Stimulated activated CD8-positive, alpha-beta memory T cell treated with anti-CD3 and anti-CD28 coated beads, Interleukin-15, amount 100 ng/mL, for 1 hour (primary cell): ENCODE results near the gene MAMLD1.
"Not testable (repeated sequence)": the region's sequence is repeated elsewhere in the genome, so short reads cannot be mapped to it uniquely, and the experiment has no call there.

Source experiments
- DNase-seq: peaks from one replicate; pipeline ENCODE4 v3.0.0-alpha.2; 2020; ENCODE audit warnings: low read depth

Gene MAMLD1

GRCh38 chrX:150362599-150363481 lies at the start of gene MAMLD1:
Gene MAMLD1, plus strand, starts transcription at chrX:150363317. Its CDS starts 82,200 bp downstream, at chrX:150445517.
- DNase-seq = no peak

- DNase-seq = no peak
Measured at GRCh38 chrX:150313514-150313913, 49.6 kb upstream of the MAMLD1 start.

- no peak for DNase-seq
Measured at GRCh38 chrX:150314186-150314585, 48.9 kb upstream of the MAMLD1 start.

- DNase-seq = no peak
Measured at GRCh38 chrX:150316564-150316963, 46.6 kb upstream of the MAMLD1 start.

GRCh38 chrX:150323020-150323419 lies 40.1 kb upstream of the MAMLD1 start:
- no peak for DNase-seq

GRCh38 chrX:150324035-150324728 lies 38.9 kb upstream of the MAMLD1 start:
- DNase-seq = no peak

- DNase-seq = no peak
Measured at GRCh38 chrX:150324919-150325318, 38.2 kb upstream of the MAMLD1 start.

GRCh38 chrX:150326541-150327247 lies 36.4 kb upstream of the MAMLD1 start:
- DNase-seq = no peak

GRCh38 chrX:150329282-150329681 lies 33.8 kb upstream of the MAMLD1 start:
- DNase-seq = no peak

GRCh38 chrX:150329868-150330267 lies 33.2 kb upstream of the MAMLD1 start:
- DNase-seq = no peak

GRCh38 chrX:150332023-150332422 lies 31.1 kb upstream of the MAMLD1 start:
- no peak for DNase-seq

GRCh38 chrX:150334100-150334499 lies 29.0 kb upstream of the MAMLD1 start:
- DNase-seq = no peak

- no peak for DNase-seq
Measured at GRCh38 chrX:150334981-150335380, 28.1 kb upstream of the MAMLD1 start.

GRCh38 chrX:150337026-150337425 lies 26.1 kb upstream of the MAMLD1 start:
- no peak for DNase-seq

GRCh38 chrX:150337536-150337935 lies 25.6 kb upstream of the MAMLD1 start:
- DNase-seq = no peak

- DNase-seq = no peak
Measured at GRCh38 chrX:150338615-150339014, 24.5 kb upstream of the MAMLD1 start.

GRCh38 chrX:150339736-150340135 lies 23.4 kb upstream of the MAMLD1 start:
- no peak for DNase-seq

GRCh38 chrX:150340326-150340725 lies 22.8 kb upstream of the MAMLD1 start:
- DNase-seq = not testable (repeated sequence)

GRCh38 chrX:150347471-150347870 lies 15.6 kb upstream of the MAMLD1 start:
- DNase-seq = no peak

- DNase-seq = no peak
Measured at GRCh38 chrX:150348365-150348764, 14.8 kb upstream of the MAMLD1 start.

- no peak for DNase-seq
Measured at GRCh38 chrX:150352114-150352513, 11.0 kb upstream of the MAMLD1 start.

GRCh38 chrX:150352581-150352980 lies 10.5 kb upstream of the MAMLD1 start:
- DNase-seq = no peak

- DNase-seq = no peak
Measured at GRCh38 chrX:150355913-150356312, 7.2 kb upstream of the MAMLD1 start.
